GM20000 (cell line): ENCODE data around the gene VAMP7.

Experiments used
- DNase-seq: peaks from one replicate; pipeline ENCODE4 v3.0.0; 2012; ENCODE audit warnings: low spot score
- TF ChIP-seq, protein P1 (sequence below): IDR thresholded peaks from 2 replicates; pipeline ENCODE4 v1.5.1; 2012; ENCODE audit warnings: mild to moderate bottlenecking, control low read depth; ENCODE audit errors: extremely low read depth, missing control alignments

VAMP7 gene

DNA sequence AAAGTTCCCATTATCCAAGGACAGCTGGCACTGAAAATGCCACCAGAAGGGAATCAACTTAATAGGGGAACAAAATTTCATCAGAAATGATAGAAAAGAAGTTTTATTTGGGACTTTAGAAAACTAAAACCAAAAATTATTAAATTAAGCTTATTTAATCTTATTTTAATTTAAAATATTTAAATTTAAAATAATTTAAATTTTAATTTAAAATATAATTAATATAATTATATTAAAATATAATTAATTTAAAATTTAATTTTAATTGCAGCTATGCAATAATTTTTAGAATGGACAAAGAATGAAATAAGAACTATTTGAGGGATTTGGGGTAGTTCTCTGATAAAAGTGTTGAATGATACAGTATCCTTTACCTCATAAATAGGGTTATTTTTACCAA is 10.2 kb upstream of the VAMP7 start:
- DNase-seq: no peak
- TF ChIP-seq, protein P1, sequence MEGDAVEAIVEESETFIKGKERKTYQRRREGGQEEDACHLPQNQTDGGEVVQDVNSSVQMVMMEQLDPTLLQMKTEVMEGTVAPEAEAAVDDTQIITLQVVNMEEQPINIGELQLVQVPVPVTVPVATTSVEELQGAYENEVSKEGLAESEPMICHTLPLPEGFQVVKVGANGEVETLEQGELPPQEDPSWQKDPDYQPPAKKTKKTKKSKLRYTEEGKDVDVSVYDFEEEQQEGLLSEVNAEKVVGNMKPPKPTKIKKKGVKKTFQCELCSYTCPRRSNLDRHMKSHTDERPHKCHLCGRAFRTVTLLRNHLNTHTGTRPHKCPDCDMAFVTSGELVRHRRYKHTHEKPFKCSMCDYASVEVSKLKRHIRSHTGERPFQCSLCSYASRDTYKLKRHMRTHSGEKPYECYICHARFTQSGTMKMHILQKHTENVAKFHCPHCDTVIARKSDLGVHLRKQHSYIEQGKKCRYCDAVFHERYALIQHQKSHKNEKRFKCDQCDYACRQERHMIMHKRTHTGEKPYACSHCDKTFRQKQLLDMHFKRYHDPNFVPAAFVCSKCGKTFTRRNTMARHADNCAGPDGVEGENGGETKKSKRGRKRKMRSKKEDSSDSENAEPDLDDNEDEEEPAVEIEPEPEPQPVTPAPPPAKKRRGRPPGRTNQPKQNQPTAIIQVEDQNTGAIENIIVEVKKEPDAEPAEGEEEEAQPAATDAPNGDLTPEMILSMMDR: no peak

- no peak for DNase-seq
Observed at GRCh38 chrX:155871934-155872333, 9.2 kb upstream of the VAMP7 start.

DNA sequence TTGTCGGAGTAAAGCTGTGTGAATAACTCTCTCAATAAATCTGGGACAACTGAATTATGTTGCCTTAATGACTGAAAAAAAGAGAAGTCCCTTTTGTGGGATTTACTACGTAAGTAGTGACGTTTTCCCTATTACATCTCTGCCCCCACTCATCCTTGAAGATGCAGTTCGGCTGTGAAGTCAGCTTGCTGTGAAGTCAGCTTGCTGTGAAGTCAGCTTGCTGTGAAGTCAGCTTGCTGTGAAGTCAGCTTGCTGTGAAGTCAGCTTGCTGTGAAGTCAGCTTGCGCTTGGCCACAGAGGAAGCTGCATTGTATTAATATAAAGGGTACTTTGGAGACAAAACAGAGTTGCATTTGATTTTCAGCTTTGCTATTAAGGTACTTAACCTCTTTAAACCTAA is 8.0 kb upstream of the VAMP7 start:
- no peak for DNase-seq
- TF ChIP-seq, protein P1: no peak

More at GRCh38 chrX:155871934-155872333, 9.2 kb upstream of the VAMP7 start:
- TF ChIP-seq, protein P1: no peak

GRCh38 chrX:155874571-155875244 is 6.4 kb upstream of the VAMP7 start:
- no peak for DNase-seq
- TF ChIP-seq, protein P1: no peak

DNA sequence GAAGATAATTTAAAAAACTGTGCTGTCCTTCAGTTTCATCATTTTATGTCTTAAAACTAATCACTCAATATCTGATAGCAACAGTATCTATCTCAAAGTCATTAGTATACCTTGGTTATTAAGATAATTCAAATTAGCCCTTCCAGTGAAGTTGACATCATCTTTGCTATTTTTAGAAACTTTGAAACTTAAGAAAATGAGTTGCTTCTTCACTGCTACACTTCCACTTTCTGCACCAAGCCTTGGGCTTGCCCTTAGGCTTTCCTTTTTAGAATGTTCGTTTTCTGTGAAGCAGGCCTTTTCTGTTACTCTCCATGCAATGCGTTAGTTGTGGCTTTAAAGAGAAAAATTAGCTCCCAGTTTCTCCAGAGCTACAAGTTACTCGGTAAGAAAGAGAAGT is 4.4 kb upstream of the VAMP7 start:
- DNase-seq: peak; percentile 30
- TF ChIP-seq, protein P1: no peak

DNA sequence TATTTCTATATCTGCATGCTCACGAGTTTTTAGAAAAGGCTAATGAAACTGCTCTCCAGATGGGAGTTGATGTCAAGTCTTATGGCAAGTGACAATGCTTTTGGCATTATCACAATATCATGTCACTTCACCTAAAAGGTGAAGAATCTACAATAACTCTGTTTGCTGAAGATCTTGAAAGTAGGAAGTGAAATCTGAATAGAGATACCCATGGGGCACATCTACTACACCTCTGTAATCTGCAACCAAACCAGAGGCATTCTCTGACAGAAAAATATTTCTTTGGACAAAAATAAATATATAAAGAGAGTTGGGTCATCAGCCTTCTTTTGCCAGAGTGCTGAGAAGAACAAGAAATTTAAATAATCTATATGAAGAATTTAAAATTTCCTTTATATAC is 3.9 kb upstream of the VAMP7 start:
- no peak for DNase-seq
- TF ChIP-seq, protein P1: no peak

GRCh38 chrX:155880586-155881157 is 473 bp upstream of the VAMP7 start:
- DNase-seq: no peak
- TF ChIP-seq, protein P1: no peak
